Trophoblast cell (in vitro differentiated cells and primary cell): Measurements from ENCODE around the gene ACSL6.

Experiments used
- DNase-seq, 2 donors: peaks; one replicate each; pipeline ENCODE4 v3.0.0-alpha.2; 2016
- H2AFZ ChIP-seq: 2 replicates; pipeline ENCODE4 v1.6.1; 2013; ENCODE audit warnings: low read length, moderate library complexity, mild to moderate bottlenecking; ENCODE audit not compliant: insufficient read depth, poor library complexity
- H2AK5ac ChIP-seq: 2 replicates; pipeline ENCODE4 v1.6.1; 2013; ENCODE audit warnings: mild to moderate bottlenecking, low read length
- H2BK120ac ChIP-seq: 2 replicates; pipeline ENCODE4 v1.6.1; 2013; ENCODE audit warnings: low read length, mild to moderate bottlenecking, moderate library complexity; ENCODE audit not compliant: insufficient read depth, poor library complexity
- H2BK12ac ChIP-seq: 2 replicates; pipeline ENCODE4 v1.6.1; 2013; ENCODE audit warnings: mild to moderate bottlenecking, low read length, moderate library complexity
- H2BK5ac ChIP-seq: 2 replicates; pipeline ENCODE4 v1.6.1; 2013; ENCODE audit warnings: low read length, low read depth, moderate library complexity, mild to moderate bottlenecking; ENCODE audit not compliant: poor library complexity
- H3K14ac ChIP-seq: 2 replicates; pipeline ENCODE4 v1.6.1; 2013; ENCODE audit warnings: mild to moderate bottlenecking, low read length
- H3K18ac ChIP-seq: 2 replicates; pipeline ENCODE4 v1.6.1; 2013; ENCODE audit warnings: mild to moderate bottlenecking, low read length
- H3K23ac ChIP-seq: 2 replicates; pipeline ENCODE4 v1.6.1; 2013; ENCODE audit warnings: low read length
- H3K27ac ChIP-seq: 2 replicates; pipeline ENCODE4 v1.5.1; 2013; ENCODE audit warnings: low read depth, mild to moderate bottlenecking, inconsistent platforms, low read length, moderate library complexity
- H3K27me3 ChIP-seq: 2 replicates; pipeline ENCODE4 v1.6.1; 2013; ENCODE audit warnings: inconsistent platforms, mild to moderate bottlenecking, low read length, moderate library complexity; ENCODE audit not compliant: insufficient read depth
- H3K36me3 ChIP-seq, 2 experiments: 1 replicate in 1 of 2; 2 replicates in 1 of 2; pipeline ENCODE4 v1.6.1; 2013; ENCODE audit warnings: low read length in 2 of 2, mild to moderate bottlenecking in 2 of 2, moderate library complexity in 1 of 2; ENCODE audit not compliant: insufficient read depth in 2 of 2, control insufficient read depth in 1 of 2
- H3K4ac ChIP-seq: 2 replicates; pipeline ENCODE4 v1.6.1; 2013; ENCODE audit warnings: low read depth, mild to moderate bottlenecking, low read length, moderate library complexity
- H3K4me1 ChIP-seq, 2 experiments: 1 replicate in 1 of 2; 2 replicates in 1 of 2; pipeline ENCODE4 v1.6.1; 2013; ENCODE audit warnings: low read length in 2 of 2, mild to moderate bottlenecking in 2 of 2, moderate library complexity in 1 of 2; ENCODE audit not compliant: insufficient read depth in 2 of 2, control insufficient read depth in 1 of 2
- H3K4me2 ChIP-seq: 2 replicates; pipeline ENCODE4 v1.6.1; 2013; ENCODE audit warnings: inconsistent platforms, mild to moderate bottlenecking, low read length, moderate library complexity
- H3K4me3 ChIP-seq: 2 replicates; pipeline ENCODE4 v1.5.1; 2013; ENCODE audit warnings: mild to moderate bottlenecking, low read depth, low read length, inconsistent platforms
- H3K79me1 ChIP-seq: one replicate; pipeline ENCODE4 v1.6.1; 2013; ENCODE audit warnings: low read length
- H3K79me2 ChIP-seq: 2 replicates; pipeline ENCODE4 v1.6.1; 2013; ENCODE audit warnings: low read length, mild to moderate bottlenecking; ENCODE audit not compliant: control insufficient read depth, insufficient read depth, poor library complexity
- H3K9ac ChIP-seq: 2 replicates; pipeline ENCODE4 v1.6.1; 2013; ENCODE audit warnings: mild to moderate bottlenecking, low read length
- H3K9me3 ChIP-seq: 2 replicates; pipeline ENCODE4 v1.6.1; 2013; ENCODE audit warnings: low read depth, mild to moderate bottlenecking, control low read depth, inconsistent platforms, low read length; ENCODE audit not compliant: insufficient read depth
- H4K12ac ChIP-seq: 2 replicates; pipeline ENCODE4 v1.6.1; 2013; ENCODE audit warnings: low read depth, mild to moderate bottlenecking, low read length, moderate library complexity
- H4K8ac ChIP-seq: 2 replicates; pipeline ENCODE4 v1.6.1; 2013; ENCODE audit warnings: low read depth, mild to moderate bottlenecking, low read length, moderate library complexity
- H4K91ac ChIP-seq: one replicate; pipeline ENCODE4 v1.6.1; 2013; ENCODE audit warnings: low read depth, mild to moderate bottlenecking, low read length, moderate library complexity
- WGBS: extraction: QIAGEN DNeasy Blood & Tissue Kit; methylation state at CpG from one replicate; pipeline ENCODE4 v1.1.7; 2013; ENCODE audit warnings: missing lambda C conversion rate; ENCODE audit not compliant: insufficient read length, insufficient coverage; ENCODE audit errors: extremely low coverage; 5-methylcytosine and 5-hydroxymethylcytosine counted together

The ACSL6 gene

GRCh38 chr5:132006331-132007120, 4.9 kb downstream of the ACSL6 start:
- Histone ChIP-seq H3K27ac (no peak overlapping the region), H3K4me2 (no peak overlapping the region), H2BK120ac (no peak overlapping the region), H3K18ac (no peak overlapping the region), H2BK12ac (no peak overlapping the region), H4K91ac (no peak overlapping the region), H3K4me3 (no peak overlapping the region), H3K23ac (no peak overlapping the region), H2BK5ac (no peak overlapping the region), H3K27me3 (peaks cover 15% of the 10 kb centered on the region), H3K79me2 (no peaks in the 10 kb centered on the region), H3K9ac (no peak overlapping the region), H2AK5ac (no peak overlapping the region), H4K8ac (no peak overlapping the region), H3K4ac (no peak overlapping the region), H3K4me1 (peaks cover 6 to 16% of the 10 kb centered on the region in 2 experiments), H3K36me3 (no peaks in the 10 kb centered on the region), H3K9me3 (no peaks in the 10 kb centered on the region), H3K79me1 (no peaks in the 10 kb centered on the region), H2AFZ (no peak overlapping the region), H4K12ac (no peak overlapping the region), H3K14ac (no peak overlapping the region)
- no CpG with 5 or more reads among the region's 6 CpGs for WGBS
- no peak for DNase-seq

- Histone ChIP-seq H4K91ac (no peak overlapping the region), H3K27me3 (peaks cover 6% of the 10 kb centered on the region), H3K4me1 (peaks cover 6 to 14% of the 10 kb centered on the region in 2 experiments), H3K4me2 (no peak overlapping the region), H2AK5ac (no peak overlapping the region), H4K12ac (no peak overlapping the region), H3K79me1 (no peaks in the 10 kb centered on the region), H3K4ac (no peak overlapping the region), H3K79me2 (no peaks in the 10 kb centered on the region), H2BK120ac (no peak overlapping the region), H3K14ac (no peak overlapping the region), H3K23ac (no peak overlapping the region), H3K27ac (no peak overlapping the region), H3K36me3 (no peaks in the 10 kb centered on the region), H2AFZ (no peak overlapping the region), H3K9me3 (no peaks in the 10 kb centered on the region), H3K18ac (no peak overlapping the region), H2BK12ac (no peak overlapping the region), H4K8ac (no peak overlapping the region), H2BK5ac (no peak overlapping the region), H3K9ac (no peak overlapping the region), H3K4me3 (no peak overlapping the region)
- WGBS: no CpG with 5 or more reads among the region's 3 CpGs
- DNase-seq: no peak
Observed at GRCh38 chr5:132005591-132005990, 5.9 kb downstream of the ACSL6 start.

DNA sequence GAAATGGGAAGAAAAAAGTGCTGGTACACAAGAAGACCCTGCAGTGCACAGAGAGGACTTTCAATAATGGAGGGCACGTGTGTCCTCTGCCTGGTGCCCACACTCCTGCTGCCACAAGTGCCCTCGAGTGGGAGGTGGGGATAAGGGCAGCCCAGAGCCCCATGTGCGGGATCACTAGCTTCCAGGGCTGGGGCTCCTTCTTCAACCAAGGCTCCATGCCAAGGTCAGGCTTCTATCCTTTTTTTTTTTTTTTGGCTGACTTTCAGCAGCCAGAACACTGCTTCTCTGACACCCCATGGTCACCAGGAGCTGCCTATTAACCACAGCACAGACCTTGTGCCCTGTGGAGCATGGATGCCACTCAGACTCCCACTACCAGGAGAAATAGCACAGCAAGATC, 7.5 kb downstream of the ACSL6 start:
- H3K79me2 ChIP-seq: no peaks in the 10 kb centered on the region
- no peak overlapping the region for H2AFZ ChIP-seq
- no peak overlapping the region for H3K18ac ChIP-seq
- H3K27me3 ChIP-seq: no peaks in the 10 kb centered on the region
- H3K4ac ChIP-seq: no peak overlapping the region
- H4K8ac ChIP-seq: no peak overlapping the region
- no peaks in the 10 kb centered on the region for H3K79me1 ChIP-seq
- H3K9ac ChIP-seq: no peak overlapping the region
- H3K4me3 ChIP-seq: no peak overlapping the region
- no peak overlapping the region for H2BK12ac ChIP-seq
- H2BK5ac ChIP-seq: no peak overlapping the region
- no peak overlapping the region for H3K23ac ChIP-seq
- H3K14ac ChIP-seq: no peak overlapping the region
- no peak for DNase-seq
- no peak overlapping the region for H3K27ac ChIP-seq
- no CpG with 5 or more reads among the region's 3 CpGs for WGBS
- H3K4me1 ChIP-seq: peaks cover 5 to 12% of the 10 kb centered on the region in 2 experiments
- no peak overlapping the region for H2BK120ac ChIP-seq
- H3K4me2 ChIP-seq: no peak overlapping the region
- no peak overlapping the region for H4K12ac ChIP-seq
- H4K91ac ChIP-seq: no peak overlapping the region
- H2AK5ac ChIP-seq: no peak overlapping the region
- H3K9me3 ChIP-seq: no peaks in the 10 kb centered on the region
- no peaks in the 10 kb centered on the region for H3K36me3 ChIP-seq

- no peak overlapping the region for H4K12ac ChIP-seq
- H3K9ac ChIP-seq: no peak overlapping the region
- H3K14ac ChIP-seq: no peak overlapping the region
- H4K8ac ChIP-seq: no peak overlapping the region
- peaks cover 0 to 9% of the 10 kb centered on the region in 2 experiments for H3K4me1 ChIP-seq
- H3K4me2 ChIP-seq: no peak overlapping the region
- H2AFZ ChIP-seq: no peak overlapping the region
- no peak for DNase-seq
- H3K4me3 ChIP-seq: no peak overlapping the region
- no peak overlapping the region for H2BK12ac ChIP-seq
- WGBS: no CpG with 5 or more reads among the region's 12 CpGs
- H2BK120ac ChIP-seq: no peak overlapping the region
- H3K18ac ChIP-seq: no peak overlapping the region
- H3K79me1 ChIP-seq: no peaks in the 10 kb centered on the region
- no peaks in the 10 kb centered on the region for H3K27me3 ChIP-seq
- no peaks in the 10 kb centered on the region for H3K79me2 ChIP-seq
- no peak overlapping the region for H2BK5ac ChIP-seq
- no peak overlapping the region for H3K4ac ChIP-seq
- no peaks in the 10 kb centered on the region for H3K9me3 ChIP-seq
- no peak overlapping the region for H2AK5ac ChIP-seq
- no peaks in the 10 kb centered on the region for H3K36me3 ChIP-seq
- H3K27ac ChIP-seq: no peak overlapping the region
- no peak overlapping the region for H3K23ac ChIP-seq
- H4K91ac ChIP-seq: no peak overlapping the region
Observed at GRCh38 chr5:132003170-132003744, 8.2 kb downstream of the ACSL6 start.
